ENCODE measurements around the gene C1orf87.

Gene C1orf87

GRCh38 chr1:60059468-60059867 is 14.1 kb downstream of the C1orf87 start:
- DNase-seq: no peak

- no peak for DNase-seq
Measured at GRCh38 chr1:60055336-60055735, 18.2 kb downstream of the C1orf87 start.

- no peak for DNase-seq
Measured at GRCh38 chr1:60054374-60054773, 19.2 kb downstream of the C1orf87 start.

- DNase-seq: no peak
Measured at GRCh38 chr1:60052601-60053000, 21.0 kb downstream of the C1orf87 start.

GRCh38 chr1:60051191-60051590 is 22.4 kb downstream of the C1orf87 start:
- no peak for DNase-seq

- no peak for DNase-seq
Measured at GRCh38 chr1:60049188-60049587, 24.4 kb downstream of the C1orf87 start.

GRCh38 chr1:60044881-60045280 is 28.7 kb downstream of the C1orf87 start:
- no peak for DNase-seq

- DNase-seq: no peak
Measured at GRCh38 chr1:60041783-60042182, 31.8 kb downstream of the C1orf87 start.

GRCh38 chr1:60037669-60038068 is 35.9 kb downstream of the C1orf87 start:
- no peak for DNase-seq

- peak; percentile 3 for DNase-seq
Measured at GRCh38 chr1:60036856-60037460, 36.6 kb downstream of the C1orf87 start.

GRCh38 chr1:60035921-60036320 is 37.6 kb downstream of the C1orf87 start:
- no peak for DNase-seq

GRCh38 chr1:60034999-60035398 is 38.6 kb downstream of the C1orf87 start:
- peak; percentile 4 for DNase-seq

GRCh38 chr1:60033066-60033465 is 40.5 kb downstream of the C1orf87 start:
- no peak for DNase-seq

GRCh38 chr1:60031146-60031545 is 42.4 kb downstream of the C1orf87 start:
- no peak for DNase-seq

GRCh38 chr1:60025552-60025951 is 48.0 kb downstream of the C1orf87 start:
- DNase-seq: no peak

- DNase-seq: no peak
Measured at GRCh38 chr1:60017508-60018205, 55.9 kb downstream of the C1orf87 start.

GRCh38 chr1:60010690-60011089 is 62.9 kb downstream of the C1orf87 start:
- DNase-seq: no peak

GRCh38 chr1:60008500-60008899 is 65.1 kb downstream of the C1orf87 start:
- no peak for DNase-seq

GRCh38 chr1:60000625-60001024 is 72.9 kb downstream of the C1orf87 start:
- DNase-seq: no peak

GRCh38 chr1:59999746-60000145 is 73.8 kb downstream of the C1orf87 start:
- DNase-seq: no peak

- DNase-seq: no peak
Measured at GRCh38 chr1:59999006-59999405, 74.6 kb downstream of the C1orf87 start.

- no peak for DNase-seq
Measured at GRCh38 chr1:59997479-59998115, 76.0 kb downstream of the C1orf87 start.

- no peak for DNase-seq
Measured at GRCh38 chr1:59994302-59995198, 79.0 kb downstream of the C1orf87 start.
